Measurements from ENCODE around the gene BCORL1. TPM values are rescaled to one million over a fixed set of nuclear protein-coding genes. Genes with fewer than 3 reads are reported as not detected.

The BCORL1 gene
- polyA plus RNA-seq, 1 donor = 18.2 TPM

GRCh38 chrX:130053236-130053635, 70.8 kb downstream of the BCORL1 start:
- Histone ChIP-seq H3K4me3 (ENCODE audit: low read length) (no peak overlapping the region), H3K27ac (ENCODE audit: low read length) (no peak overlapping the region), H3K27me3 (ENCODE audit: control insufficient read depth, insufficient read depth, low read length) (no peaks in the 10 kb centered on the region), H3K9me3 (ENCODE audit: control insufficient read depth, low read depth, low read length) (no peaks in the 10 kb centered on the region), H3K4me1 (ENCODE audit: control insufficient read depth, insufficient read depth, low read length) (peaks cover 3% of the 10 kb centered on the region), H3K36me3 (ENCODE audit: control insufficient read depth, insufficient read depth, low read length) (peaks cover 52% of the 10 kb centered on the region)
- no CpG with 5 or more reads among the region's 10 CpGs for WGBS (ENCODE audit: insufficient coverage, low lambda C conversion rate)
- no peak for DNase-seq

- no peak overlapping the region for H3K27ac ChIP-seq (ENCODE audit: low read length)
- peaks cover 43% of the 10 kb centered on the region for H3K36me3 ChIP-seq (ENCODE audit: control insufficient read depth, insufficient read depth, low read length)
- H3K27me3 ChIP-seq (ENCODE audit: control insufficient read depth, insufficient read depth, low read length) = no peaks in the 10 kb centered on the region
- no peaks in the 10 kb centered on the region for H3K9me3 ChIP-seq (ENCODE audit: control insufficient read depth, low read depth, low read length)
- peaks cover 8% of the 10 kb centered on the region for H3K4me1 ChIP-seq (ENCODE audit: control insufficient read depth, insufficient read depth, low read length)
- DNase-seq = no peak
- WGBS (ENCODE audit: insufficient coverage, low lambda C conversion rate) = no CpG with 5 or more reads among the region's 11 CpGs
- no peak overlapping the region for H3K4me3 ChIP-seq (ENCODE audit: low read length)
These were observed 72.7 kb downstream of the BCORL1 start for GRCh38 chrX:130055103-130055502.

GRCh38 chrX:130055899-130056298, 73.5 kb downstream of the BCORL1 start:
- Histone ChIP-seq H3K27ac (ENCODE audit: low read length) (no peak overlapping the region), H3K27me3 (ENCODE audit: control insufficient read depth, insufficient read depth, low read length) (no peaks in the 10 kb centered on the region), H3K4me3 (ENCODE audit: low read length) (no peak overlapping the region), H3K36me3 (ENCODE audit: control insufficient read depth, insufficient read depth, low read length) (peaks cover 37% of the 10 kb centered on the region), H3K9me3 (ENCODE audit: control insufficient read depth, low read depth, low read length) (no peaks in the 10 kb centered on the region), H3K4me1 (ENCODE audit: control insufficient read depth, insufficient read depth, low read length) (peaks cover 8% of the 10 kb centered on the region)
- no peak for DNase-seq
- WGBS (ENCODE audit: insufficient coverage, low lambda C conversion rate) = no CpG with 5 or more reads among the region's 18 CpGs

GRCh38 chrX:130057209-130057608, 74.8 kb downstream of the BCORL1 start:
- DNase-seq = no peak
- no CpG with 5 or more reads among the region's 9 CpGs for WGBS (ENCODE audit: insufficient coverage, low lambda C conversion rate)
- Histone ChIP-seq H3K27me3 (ENCODE audit: control insufficient read depth, insufficient read depth, low read length) (no peaks in the 10 kb centered on the region), H3K4me1 (ENCODE audit: control insufficient read depth, insufficient read depth, low read length) (peaks cover 8% of the 10 kb centered on the region), H3K9me3 (ENCODE audit: control insufficient read depth, low read depth, low read length) (no peaks in the 10 kb centered on the region), H3K27ac (ENCODE audit: low read length) (no peak overlapping the region), H3K4me3 (ENCODE audit: low read length) (no peak overlapping the region), H3K36me3 (ENCODE audit: control insufficient read depth, insufficient read depth, low read length) (peaks cover 24% of the 10 kb centered on the region)

GRCh38 chrX:130058652-130059051, 76.2 kb downstream of the BCORL1 start:
- H3K27me3 ChIP-seq (ENCODE audit: control insufficient read depth, insufficient read depth, low read length) = no peaks in the 10 kb centered on the region
- DNase-seq = no peak
- H3K27ac ChIP-seq (ENCODE audit: low read length) = no peak overlapping the region
- no CpG with 5 or more reads among the region's 7 CpGs for WGBS (ENCODE audit: insufficient coverage, low lambda C conversion rate)
- H3K36me3 ChIP-seq (ENCODE audit: control insufficient read depth, insufficient read depth, low read length) = peaks cover 11% of the 10 kb centered on the region
- H3K9me3 ChIP-seq (ENCODE audit: control insufficient read depth, low read depth, low read length) = no peaks in the 10 kb centered on the region
- H3K4me1 ChIP-seq (ENCODE audit: control insufficient read depth, insufficient read depth, low read length) = peaks cover 8% of the 10 kb centered on the region
- no peak overlapping the region for H3K4me3 ChIP-seq (ENCODE audit: low read length)

GRCh38 chrX:130060122-130061069, 78.0 kb downstream of the BCORL1 start:
- Histone ChIP-seq H3K4me1 (ENCODE audit: control insufficient read depth, insufficient read depth, low read length) (peaks cover 8% of the 10 kb centered on the region), H3K27ac (ENCODE audit: low read length) (peak overlapping the region; percentile 77), H3K27me3 (ENCODE audit: control insufficient read depth, insufficient read depth, low read length) (no peaks in the 10 kb centered on the region), H3K9me3 (ENCODE audit: control insufficient read depth, low read depth, low read length) (no peaks in the 10 kb centered on the region), H3K36me3 (ENCODE audit: control insufficient read depth, insufficient read depth, low read length) (peaks cover 14% of the 10 kb centered on the region), H3K4me3 (ENCODE audit: low read length) (peak overlapping the region; percentile 51)
- WGBS (ENCODE audit: insufficient coverage, low lambda C conversion rate) = no CpG with 5 or more reads among the region's 87 CpGs
- DNase-seq = peak; percentile 56 to 82

GRCh38 chrX:130066975-130067615, 84.7 kb downstream of the BCORL1 start:
- WGBS (ENCODE audit: insufficient coverage, low lambda C conversion rate) = no CpG with 5 or more reads among the region's 15 CpGs
- peaks cover 53% of the 10 kb centered on the region for H3K36me3 ChIP-seq (ENCODE audit: control insufficient read depth, insufficient read depth, low read length)

GRCh38 chrX:130071611-130072344, 89.3 kb downstream of the BCORL1 start:
- Histone ChIP-seq H3K4me1 (ENCODE audit: control insufficient read depth, insufficient read depth, low read length) (peaks cover 29% of the 10 kb centered on the region), H3K9me3 (ENCODE audit: control insufficient read depth, low read depth, low read length) (no peaks in the 10 kb centered on the region), H3K36me3 (ENCODE audit: control insufficient read depth, insufficient read depth, low read length) (peaks cover 46% of the 10 kb centered on the region), H3K27me3 (ENCODE audit: control insufficient read depth, insufficient read depth, low read length) (no peaks in the 10 kb centered on the region), H3K4me3 (ENCODE audit: low read length) (peak overlapping the region; percentile 2), H3K27ac (ENCODE audit: low read length) (peak overlapping the region; percentile 81)
- peak; percentile 88 to 93 for DNase-seq
- no CpG with 5 or more reads among the region's 18 CpGs for WGBS (ENCODE audit: insufficient coverage, low lambda C conversion rate)

More at GRCh38 chrX:130066975-130067615, 84.7 kb downstream of the BCORL1 start:
- DNase-seq = no peak
- Histone ChIP-seq H3K27ac (ENCODE audit: low read length) (no peak overlapping the region), H3K4me1 (ENCODE audit: control insufficient read depth, insufficient read depth, low read length) (peaks cover 20% of the 10 kb centered on the region), H3K27me3 (ENCODE audit: control insufficient read depth, insufficient read depth, low read length) (no peaks in the 10 kb centered on the region), H3K9me3 (ENCODE audit: control insufficient read depth, low read depth, low read length) (no peaks in the 10 kb centered on the region), H3K4me3 (ENCODE audit: low read length) (no peak overlapping the region)

- H3K4me3 ChIP-seq (ENCODE audit: low read length) = no peak overlapping the region
- peaks cover 40% of the 10 kb centered on the region for H3K36me3 ChIP-seq (ENCODE audit: control insufficient read depth, insufficient read depth, low read length)
- no peak for DNase-seq
- H3K9me3 ChIP-seq (ENCODE audit: control insufficient read depth, low read depth, low read length) = no peaks in the 10 kb centered on the region
- no peaks in the 10 kb centered on the region for H3K27me3 ChIP-seq (ENCODE audit: control insufficient read depth, insufficient read depth, low read length)
- peak overlapping the region; percentile 81 for H3K27ac ChIP-seq (ENCODE audit: low read length)
- WGBS (ENCODE audit: insufficient coverage, low lambda C conversion rate) = no CpG with 5 or more reads among the region's 10 CpGs
- H3K4me1 ChIP-seq (ENCODE audit: control insufficient read depth, insufficient read depth, low read length) = peaks cover 29% of the 10 kb centered on the region
These were observed 89.9 kb downstream of the BCORL1 start for GRCh38 chrX:130072345-130072740.

GRCh38 chrX:130075777-130076176, 93.3 kb downstream of the BCORL1 start:
- Histone ChIP-seq H3K4me3 (ENCODE audit: low read length) (no peak overlapping the region), H3K9me3 (ENCODE audit: control insufficient read depth, low read depth, low read length) (no peaks in the 10 kb centered on the region), H3K4me1 (ENCODE audit: control insufficient read depth, insufficient read depth, low read length) (peaks cover 16% of the 10 kb centered on the region), H3K27ac (ENCODE audit: low read length) (no peak overlapping the region), H3K36me3 (ENCODE audit: control insufficient read depth, insufficient read depth, low read length) (peaks cover 23% of the 10 kb centered on the region), H3K27me3 (ENCODE audit: control insufficient read depth, insufficient read depth, low read length) (no peaks in the 10 kb centered on the region)
- no CpG with 5 or more reads among the region's 4 CpGs for WGBS (ENCODE audit: insufficient coverage, low lambda C conversion rate)
- DNase-seq = no peak

All from large intestine (tissue), 3 donors.